Stimulated activated CD4-positive, alpha-beta T cell treated with anti-CD3 and anti-CD28 coated beads, TNF-alpha, amount 100 ng/mL, for 24 hours (primary cell): ENCODE measurements around the gene SLC6A5.
A peak's percentile ranks its signal among the peaks of the same experiment; 100 is the strongest.
"Not testable (repeated sequence)": the region's sequence is repeated elsewhere in the genome, so short reads cannot be mapped to it uniquely, and the experiment has no call there.

Source experiments
- DNase-seq, 3 experiments: peaks; one replicate each; pipeline ENCODE4 v3.0.0-alpha.2; 2020; ENCODE audit warnings: low read depth in 3 of 3

SLC6A5 gene

GRCh38 chr11:20599221-20600019 is at the start of gene SLC6A5:
Gene SLC6A5 (plus strand): TSS chr11:20599608. CDS start chr11:20599673, 65 bp downstream.
- DNase-seq = peak in 1 of 3 experiments; percentile 21

- no peak for DNase-seq
Measured at GRCh38 chr11:20551096-20551495, 48.3 kb upstream of the SLC6A5 start.

GRCh38 chr11:20555783-20556182 is 43.6 kb upstream of the SLC6A5 start:
- no peak for DNase-seq

GRCh38 chr11:20556396-20556795 is 43.0 kb upstream of the SLC6A5 start:
- not testable (repeated sequence) for DNase-seq

- DNase-seq = no peak
Measured at GRCh38 chr11:20558741-20559140, 40.7 kb upstream of the SLC6A5 start.

- DNase-seq = no peak
Measured at GRCh38 chr11:20559523-20560300, 39.7 kb upstream of the SLC6A5 start.

- no peak for DNase-seq
Measured at GRCh38 chr11:20561915-20562314, 37.5 kb upstream of the SLC6A5 start.

- DNase-seq = no peak
Measured at GRCh38 chr11:20563866-20564265, 35.5 kb upstream of the SLC6A5 start.

GRCh38 chr11:20564846-20565635 is 34.4 kb upstream of the SLC6A5 start:
- DNase-seq = no peak

GRCh38 chr11:20566115-20566514 is 33.3 kb upstream of the SLC6A5 start:
- DNase-seq = not testable (repeated sequence)

GRCh38 chr11:20566591-20567434 is 32.6 kb upstream of the SLC6A5 start:
- no peak for DNase-seq

- DNase-seq = not testable (repeated sequence)
Measured at GRCh38 chr11:20579725-20580124, 19.7 kb upstream of the SLC6A5 start.

- DNase-seq = no peak
Measured at GRCh38 chr11:20583201-20583600, 16.2 kb upstream of the SLC6A5 start.

- DNase-seq = no peak
Measured at GRCh38 chr11:20584093-20584774, 15.2 kb upstream of the SLC6A5 start.

- no peak for DNase-seq
Measured at GRCh38 chr11:20589796-20590195, 9.6 kb upstream of the SLC6A5 start.

GRCh38 chr11:20590381-20590780 is 9.0 kb upstream of the SLC6A5 start:
- DNase-seq = no peak

GRCh38 chr11:20592741-20593140 is 6.7 kb upstream of the SLC6A5 start:
- no peak for DNase-seq

GRCh38 chr11:20594274-20595061 is 4.9 kb upstream of the SLC6A5 start:
- DNase-seq = no peak

- DNase-seq = no peak
Measured at GRCh38 chr11:20595101-20595500, 4.3 kb upstream of the SLC6A5 start.
